ENCODE measurements around the gene RPN2.

RPN2 gene

GRCh38 chr20:37218441-37218840 lies 39.3 kb downstream of the RPN2 start:
- no peak for DNase-seq (ENCODE audit: low read depth, low spot score)

- DNase-seq (ENCODE audit: low read depth, low spot score) = no peak
Measured at GRCh38 chr20:37218976-37219375, 39.8 kb downstream of the RPN2 start.

- DNase-seq (ENCODE audit: low read depth, low spot score) = no peak
Measured at GRCh38 chr20:37219751-37220668, 40.9 kb downstream of the RPN2 start.

GRCh38 chr20:37220731-37221130 lies 41.6 kb downstream of the RPN2 start:
- no peak for DNase-seq (ENCODE audit: low read depth, low spot score)

- DNase-seq (ENCODE audit: low read depth, low spot score) = no peak
Measured at GRCh38 chr20:37222086-37222485, 43.0 kb downstream of the RPN2 start.

- DNase-seq (ENCODE audit: low read depth, low spot score) = no peak
Measured at GRCh38 chr20:37223053-37223452, 43.9 kb downstream of the RPN2 start.

- DNase-seq (ENCODE audit: low read depth, low spot score) = no peak
Measured at GRCh38 chr20:37225146-37225545, 46.0 kb downstream of the RPN2 start.

- no peak for DNase-seq (ENCODE audit: low read depth, low spot score)
Measured at GRCh38 chr20:37226889-37227288, 47.8 kb downstream of the RPN2 start.

- DNase-seq (ENCODE audit: low read depth, low spot score) = no peak
Measured at GRCh38 chr20:37228082-37228481, 49.0 kb downstream of the RPN2 start.

- no peak for DNase-seq (ENCODE audit: low read depth, low spot score)
Measured at GRCh38 chr20:37228656-37229055, 49.5 kb downstream of the RPN2 start.

- DNase-seq (ENCODE audit: low read depth, low spot score) = no peak
Measured at GRCh38 chr20:37229357-37229756, 50.2 kb downstream of the RPN2 start.

- DNase-seq (ENCODE audit: low read depth, low spot score) = no peak
Measured at GRCh38 chr20:37230200-37230599, 51.1 kb downstream of the RPN2 start.

GRCh38 chr20:37231947-37232630 lies 53.0 kb downstream of the RPN2 start:
- DNase-seq (ENCODE audit: low read depth, low spot score) = no peak

- no peak for DNase-seq (ENCODE audit: low read depth, low spot score)
Measured at GRCh38 chr20:37233548-37234253, 54.6 kb downstream of the RPN2 start.

- DNase-seq (ENCODE audit: low read depth, low spot score) = no peak
Measured at GRCh38 chr20:37234254-37234581, 55.1 kb downstream of the RPN2 start.

GRCh38 chr20:37235065-37235464 lies 55.9 kb downstream of the RPN2 start:
- DNase-seq (ENCODE audit: low read depth, low spot score) = no peak

GRCh38 chr20:37236462-37236861 lies 57.3 kb downstream of the RPN2 start:
- DNase-seq (ENCODE audit: low read depth, low spot score) = no peak

- no peak for DNase-seq (ENCODE audit: low read depth, low spot score)
Measured at GRCh38 chr20:37237656-37238055, 58.5 kb downstream of the RPN2 start.

- no peak for DNase-seq (ENCODE audit: low read depth, low spot score)
Measured at GRCh38 chr20:37238426-37238825, 59.3 kb downstream of the RPN2 start.

- no peak for DNase-seq (ENCODE audit: low read depth, low spot score)
Measured at GRCh38 chr20:37238935-37239451, 59.9 kb downstream of the RPN2 start.

GRCh38 chr20:37240337-37241067 lies 61.4 kb downstream of the RPN2 start:
- DNase-seq (ENCODE audit: low read depth, low spot score) = no peak

GRCh38 chr20:37242503-37242902 lies 63.4 kb downstream of the RPN2 start:
- DNase-seq (ENCODE audit: low read depth, low spot score) = no peak
